ENCODE data around the gene PHF11.

- TF ChIP-seq CTCF (IDR thresholded peaks at IDR 0.05; ENCODE audit: extremely low read depth in 1 of 2, insufficient read depth in 1 of 2, low read depth in 1 of 2, low read length in 2 of 2) (peak in 1 of 2 donors; percentile 5), POLR2A (IDR thresholded peaks at IDR 0.05; ENCODE audit: low read depth, low read length) (peak; percentile 59), EZH2 (IDR thresholded peaks at IDR 0.05; ENCODE audit: borderline replicate concordance, low read depth, low read length, severe bottlenecking) (no peak), FOS (IDR thresholded peaks at IDR 0.05; ENCODE audit: borderline replicate concordance, insufficient read depth, low read length) (no peak), JUN (IDR thresholded peaks at IDR 0.05; ENCODE audit: borderline replicate concordance, insufficient read depth, insufficient read length, low read depth) (no peak), POLR2AphosphoS5 (IDR thresholded peaks at IDR 0.05; ENCODE audit: insufficient read depth, low read depth, low read length) (peak; percentile 48), MAX (IDR thresholded peaks at IDR 0.05; ENCODE audit: insufficient read depth, insufficient read length) (no peak), GATA2 (IDR thresholded peaks at IDR 0.05; ENCODE audit: insufficient read depth, insufficient read length, low read depth, low read length) (no peak)
Measured at GRCh38 chr13:49495783-49496762, at the start of gene PHF11.

All from endothelial cell of umbilical vein (primary cell).